HepG2 (cell line): ENCODE data around the gene MBLAC1.
A peak's percentile ranks its signal among the peaks of the same experiment; 100 is the strongest.

Experiments
- MTA1 ChIP-seq: sonication (generic); formaldehyde crosslinking; IDR thresholded peaks from 2 replicates; pipeline ENCODE4 v1.4.0; 2020; ENCODE audit warnings: missing genetic modification reagents, mild to moderate bottlenecking, borderline replicate concordance
- NR2F1 ChIP-seq, 2 experiments: fragments of 450-650 bp in 1 of 2; formaldehyde crosslinking in 1 of 2; IDR thresholded peaks; 2 replicates each; pipeline versions ENCODE4 v1.5.0 to v1.6.1; 2016 to 2020; ENCODE audit warnings: mild to moderate bottlenecking in 1 of 2, missing compliant biosample characterization in 1 of 2, missing genetic modification reagents in 1 of 2, moderate library complexity in 1 of 2
- POLR2A ChIP-seq, 2 experiments: IDR thresholded peaks; 2 replicates each; pipeline ENCODE4 v1.6.1; 2011; ENCODE audit warnings: low read depth in 2 of 2, low read length in 2 of 2, mild to moderate bottlenecking in 1 of 2, moderate library complexity in 1 of 2; ENCODE audit not compliant: insufficient read depth in 1 of 2
- SRY ChIP-seq: sonication (generic); formaldehyde crosslinking; IDR thresholded peaks from 2 replicates; pipeline ENCODE4 v1.8.0; 2022; ENCODE audit warnings: mild to moderate bottlenecking, missing genetic modification reagents
- ZNF558 ChIP-seq: sonication (generic); formaldehyde crosslinking; IDR thresholded peaks from 2 replicates; pipeline ENCODE4 v1.9.0; 2022; ENCODE audit warnings: mild to moderate bottlenecking, missing genetic modification reagents, borderline replicate concordance

GRCh38 chr7:100152937-100153666, 26.3 kb downstream of the MBLAC1 start:
- TF ChIP-seq MTA1 (CRISPR knock-in tag) (no peak), POLR2A (IDR thresholded peaks at IDR 0.05; ENCODE audit: insufficient read depth in 1 of 2, low read depth in 2 of 2, low read length in 2 of 2) (peak in 1 of 2 experiments; percentile 38; a peak in 1 of 4 replicates), SRY (no peak), NR2F1 (CRISPR knock-in tag; IDR thresholded peaks at IDR 0.05) (no peak), ZNF558 (CRISPR knock-in tag) (no peak)
